ENCODE measurements around the gene CACNB4.

DNA sequence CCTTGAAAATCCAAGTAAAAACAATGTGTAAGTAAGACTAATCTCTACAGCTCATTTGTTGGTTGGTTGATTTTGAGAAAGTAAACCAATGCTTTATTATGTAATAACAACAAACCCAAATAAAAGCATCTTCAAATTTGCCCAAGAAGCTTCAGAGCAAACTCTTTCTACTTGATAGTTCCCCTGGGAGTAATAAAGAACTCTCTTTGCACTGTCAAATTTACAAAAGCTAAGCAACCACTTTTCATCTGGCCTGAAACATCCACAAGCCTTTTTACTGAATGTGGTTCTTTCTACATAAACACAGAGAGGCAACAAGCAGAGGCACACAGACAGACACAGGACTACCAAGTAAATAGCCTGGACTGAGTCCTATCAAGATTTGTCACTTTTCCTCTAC is 28.8 kb upstream of the CACNB4 start:
- no peak for TF ChIP-seq POLR2AphosphoS5 (IDR thresholded peaks at IDR 0.05)
- no peak for TF ChIP-seq EP300 (IDR thresholded peaks at IDR 0.05; ENCODE audit: low read depth)
